ENCODE data around the gene VAC14. TPM values are rescaled to one million over a fixed set of nuclear protein-coding genes. Genes with fewer than 3 reads are reported as not detected.

Gene VAC14
- polyA plus RNA-seq, 12 donors, result 19.7 to 32.3 (median 24.9) TPM; not detected in 1

GRCh38 chr16:70726892-70727361, 74.0 kb downstream of the VAC14 start:
- DNase-seq, result peak; percentile 88

- DNase-seq, result peak; percentile 82
Observed at GRCh38 chr16:70725912-70726828, 74.8 kb downstream of the VAC14 start.

DNA sequence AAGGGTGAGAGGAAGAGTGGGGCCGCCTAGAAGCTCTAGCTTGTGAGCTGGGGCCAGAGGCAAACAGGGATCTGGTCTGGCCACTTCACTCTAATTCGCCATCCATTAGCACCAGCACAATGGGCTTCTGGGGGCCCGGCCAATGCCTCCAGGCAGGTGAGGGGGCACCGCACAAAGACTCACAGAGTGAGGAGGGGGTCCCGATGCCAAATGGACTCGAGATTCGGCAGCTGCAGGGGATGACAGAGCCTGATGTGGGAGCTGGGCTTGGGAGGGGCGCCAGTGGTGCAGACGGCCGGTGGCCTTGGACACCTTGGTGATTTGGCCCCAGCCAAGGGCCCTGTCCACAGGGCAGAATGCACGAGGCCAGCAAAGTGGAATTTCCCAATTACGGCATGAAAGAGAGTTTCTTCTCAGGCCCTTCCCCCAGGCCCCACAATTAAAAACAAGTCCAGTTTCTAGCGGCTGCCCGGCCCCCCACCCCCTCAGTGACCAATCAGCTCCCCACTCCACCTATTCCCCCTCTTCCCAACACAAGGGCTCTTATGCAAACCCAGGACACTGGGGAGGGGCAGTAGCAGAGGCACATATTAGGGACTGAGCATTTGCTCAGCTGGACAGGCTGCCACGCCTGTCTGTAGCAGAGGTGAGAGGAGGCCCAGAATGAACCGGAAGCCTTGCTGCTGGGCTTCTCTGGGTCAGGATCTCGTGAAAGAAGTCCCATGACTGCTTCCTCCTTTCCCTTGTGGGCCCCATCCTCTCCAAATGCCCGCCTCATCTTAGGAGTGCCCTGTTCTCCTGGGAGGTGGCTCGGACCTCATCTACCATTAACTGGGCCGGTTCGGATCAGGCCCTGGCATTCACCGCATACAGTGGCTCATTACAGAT, 75.7 kb downstream of the VAC14 start:
- DNase-seq, result no peak

- no peak for DNase-seq
Observed at GRCh38 chr16:70724146-70725023, 76.6 kb downstream of the VAC14 start.

- no peak for DNase-seq
Observed at GRCh38 chr16:70723740-70724145, 77.2 kb downstream of the VAC14 start.

DNA sequence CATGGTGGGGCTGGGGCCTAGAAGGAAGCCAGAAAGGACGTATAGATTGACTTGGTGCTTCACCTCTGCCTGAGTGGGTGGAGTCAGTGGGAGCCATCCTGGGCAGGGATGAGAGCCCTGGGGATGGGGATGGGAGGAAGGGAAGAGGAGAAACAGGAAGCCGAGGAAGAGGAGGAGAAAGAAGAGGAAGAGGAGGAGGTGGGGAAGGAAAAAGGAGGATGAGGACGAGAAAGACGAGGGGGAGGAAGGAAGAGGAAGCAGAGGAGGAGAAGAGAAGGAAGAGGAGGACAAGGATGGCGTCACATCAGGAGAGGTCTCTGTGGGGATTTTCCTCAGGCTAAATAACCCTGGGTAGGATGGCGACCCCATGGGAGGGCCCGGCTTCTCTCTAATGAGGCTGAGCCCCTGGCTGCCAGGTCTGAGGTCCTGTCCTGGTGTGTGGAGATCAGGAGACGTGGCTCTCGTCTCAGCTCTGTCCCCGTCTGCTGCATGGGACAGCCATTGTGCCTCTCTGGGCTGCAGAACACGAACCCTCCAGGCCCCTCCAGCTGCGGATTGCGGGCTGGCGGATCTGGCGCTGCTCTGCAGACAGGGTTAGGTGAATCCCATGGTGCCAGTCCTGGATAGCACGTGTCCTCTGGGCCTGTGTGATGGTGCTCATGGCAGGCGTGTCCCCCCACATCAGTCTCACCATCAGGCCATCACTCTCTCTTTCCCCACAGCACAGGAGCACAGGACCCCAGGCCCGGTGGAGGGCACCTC, 79.6 kb downstream of the VAC14 start:
- no peak for DNase-seq

- no peak for DNase-seq
Observed at GRCh38 chr16:70720425-70721201, 80.3 kb downstream of the VAC14 start.

DNA sequence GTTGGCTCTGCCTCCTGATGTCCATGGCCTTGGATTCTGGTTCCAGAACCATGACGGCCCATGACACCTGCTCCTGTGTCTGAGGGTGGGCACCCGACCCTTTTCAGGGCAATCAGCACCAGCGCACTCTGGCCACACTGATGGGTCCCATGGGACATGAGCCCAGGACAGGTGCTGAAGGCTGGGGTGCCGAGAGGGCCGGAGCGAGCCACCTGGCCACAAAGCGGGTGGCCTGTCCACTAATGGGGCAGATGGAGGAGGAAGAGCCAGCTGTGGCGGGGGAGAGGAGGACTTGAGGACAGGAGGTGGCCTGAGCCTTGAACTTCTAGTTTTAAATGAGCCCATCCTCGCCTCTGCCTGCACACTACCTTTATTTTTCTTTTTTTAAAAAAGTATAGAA, 83.9 kb downstream of the VAC14 start:
- no peak for DNase-seq

DNA sequence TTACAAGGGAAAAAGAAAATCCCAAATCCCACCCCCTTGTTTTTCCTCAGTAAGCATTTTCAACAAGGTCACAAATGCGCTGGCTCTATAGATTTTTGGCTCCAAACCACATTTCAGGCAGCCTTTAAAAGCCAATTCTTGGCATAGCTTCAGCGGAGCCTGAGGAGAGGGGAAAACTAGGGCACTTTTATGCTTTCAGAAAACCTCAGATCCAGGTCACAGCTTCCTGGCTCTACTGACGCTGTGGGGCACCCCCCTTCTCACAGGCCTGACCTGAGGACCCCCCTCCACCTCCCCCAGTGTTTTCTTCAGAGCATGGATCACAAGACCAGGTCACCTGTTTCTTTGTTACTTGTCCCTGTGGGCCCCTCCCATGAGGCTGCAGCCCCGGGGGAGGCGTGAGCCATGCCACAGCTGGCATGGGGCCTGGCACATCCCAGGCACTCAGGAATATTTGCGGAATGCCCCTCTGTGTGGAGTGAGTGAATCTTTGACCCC, 85.0 kb downstream of the VAC14 start:
- peak; percentile 78 for DNase-seq

- DNase-seq, result peak; percentile 60
Observed at GRCh38 chr16:70715055-70715858, 85.7 kb downstream of the VAC14 start.

GRCh38 chr16:70714581-70715054, 86.3 kb downstream of the VAC14 start:
- DNase-seq, result no peak

DNA sequence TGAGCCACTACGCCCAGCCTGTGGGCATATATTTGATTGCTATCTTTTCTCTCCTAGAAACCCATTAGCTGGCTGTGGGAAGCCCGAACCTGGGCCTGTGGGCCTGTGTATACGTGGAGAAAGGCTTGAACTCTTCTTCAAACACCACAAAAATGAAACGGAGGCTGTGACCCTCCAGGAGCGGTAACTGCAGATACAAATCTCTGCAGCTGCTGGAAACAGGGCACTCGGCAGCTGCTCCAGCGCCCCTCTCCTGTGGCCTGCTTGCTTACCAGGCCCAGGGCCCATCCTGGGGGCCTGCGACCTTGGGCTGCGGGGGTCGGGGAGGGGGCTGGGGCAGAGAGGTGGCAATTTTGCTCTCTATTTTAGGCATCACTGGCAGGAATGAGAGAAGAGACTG, 87.1 kb downstream of the VAC14 start:
- DNase-seq, result no peak

GRCh38 chr16:70713342-70713741, 87.6 kb downstream of the VAC14 start:
- DNase-seq, result no peak

DNA sequence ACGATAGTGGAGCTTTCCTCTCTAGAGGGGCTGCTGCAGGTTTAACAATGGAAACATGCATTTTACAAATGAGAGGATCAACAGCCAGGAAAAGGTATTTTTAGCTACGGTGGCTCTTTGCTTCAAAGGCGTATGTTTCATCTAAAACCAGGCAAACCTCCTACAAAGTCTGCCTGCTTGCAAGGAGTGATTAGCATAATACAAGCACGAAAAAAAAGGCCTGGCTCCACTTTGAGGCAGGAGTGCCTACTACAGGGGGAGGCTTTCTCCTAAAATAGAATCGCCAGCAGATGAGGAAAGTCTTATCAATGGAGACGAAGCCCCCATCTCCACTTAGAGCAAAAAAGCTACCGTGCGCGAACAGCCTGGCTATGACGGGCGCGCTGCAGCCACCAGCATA, 88.0 kb downstream of the VAC14 start:
- DNase-seq, result no peak

DNA sequence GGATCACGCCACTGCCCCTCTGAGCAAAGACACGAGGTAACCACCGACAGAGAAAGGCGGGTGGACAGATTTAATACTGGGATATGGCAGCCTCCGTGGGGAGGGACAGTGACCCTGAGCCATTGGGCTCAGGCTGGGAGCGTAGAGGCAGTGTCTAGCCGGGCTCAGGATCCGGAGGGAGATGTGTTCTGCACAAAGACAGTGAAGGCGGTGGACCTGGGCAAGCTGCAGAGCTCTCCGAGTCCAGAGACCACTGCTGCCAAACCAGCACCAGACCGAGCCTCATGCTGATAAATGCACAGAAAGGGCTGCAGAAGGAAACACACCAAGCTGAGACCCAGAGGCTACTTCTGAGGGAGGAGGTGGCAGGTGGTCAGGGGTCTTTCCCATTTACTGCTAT, 88.6 kb downstream of the VAC14 start:
- no peak for DNase-seq

GRCh38 chr16:70711211-70712031, 89.5 kb downstream of the VAC14 start:
- DNase-seq, result no peak

DNA sequence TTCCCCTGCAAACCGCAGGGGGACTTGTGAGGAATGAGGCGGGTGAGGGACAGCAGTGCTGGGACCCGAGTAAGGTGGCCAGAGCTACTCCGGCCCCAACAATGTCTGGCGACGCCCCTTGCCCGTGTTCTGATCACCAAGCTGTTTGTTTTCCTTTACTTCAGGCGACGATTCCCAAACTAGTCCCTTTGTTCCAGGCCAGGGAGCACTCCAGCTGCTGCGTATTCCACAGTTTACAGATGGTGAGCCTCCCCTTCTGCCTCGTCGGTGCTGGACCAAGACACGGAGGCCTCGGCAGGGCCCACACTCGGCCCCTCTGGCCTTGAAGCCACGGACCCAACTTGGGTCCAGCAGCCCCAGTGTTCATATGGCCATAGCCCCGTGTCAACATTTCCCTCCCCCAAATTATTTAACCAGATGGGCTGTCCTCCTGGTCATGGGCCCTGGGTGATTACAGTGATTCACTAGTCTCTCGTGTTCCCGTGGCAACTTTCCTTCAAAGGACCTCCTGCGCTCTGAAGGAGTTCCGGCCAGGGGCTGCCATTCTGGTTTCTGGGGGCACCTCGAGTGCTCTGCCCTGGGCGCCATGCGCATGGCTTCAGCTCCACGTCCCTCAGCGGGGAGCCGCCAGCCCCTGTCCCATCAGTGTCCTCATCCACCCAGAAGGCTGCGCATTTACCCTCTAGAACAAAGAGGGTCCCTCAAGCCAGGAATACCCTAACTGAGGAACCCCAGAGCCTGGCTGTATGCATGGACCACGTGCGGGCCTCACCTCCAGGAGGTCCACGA, 90.3 kb downstream of the VAC14 start:
- DNase-seq, result no peak
